HG03378 (cell line): ENCODE data around the gene HTT.

Experiments
- ATAC-seq: cut with Tn5 transposase; IDR thresholded peaks from one replicate; pipeline ENCODE4 v1.9.1; 2021; ENCODE audit warnings: mild to moderate bottlenecking, moderate library complexity; ENCODE audit not compliant: unreplicated experiment

The HTT gene

DNA sequence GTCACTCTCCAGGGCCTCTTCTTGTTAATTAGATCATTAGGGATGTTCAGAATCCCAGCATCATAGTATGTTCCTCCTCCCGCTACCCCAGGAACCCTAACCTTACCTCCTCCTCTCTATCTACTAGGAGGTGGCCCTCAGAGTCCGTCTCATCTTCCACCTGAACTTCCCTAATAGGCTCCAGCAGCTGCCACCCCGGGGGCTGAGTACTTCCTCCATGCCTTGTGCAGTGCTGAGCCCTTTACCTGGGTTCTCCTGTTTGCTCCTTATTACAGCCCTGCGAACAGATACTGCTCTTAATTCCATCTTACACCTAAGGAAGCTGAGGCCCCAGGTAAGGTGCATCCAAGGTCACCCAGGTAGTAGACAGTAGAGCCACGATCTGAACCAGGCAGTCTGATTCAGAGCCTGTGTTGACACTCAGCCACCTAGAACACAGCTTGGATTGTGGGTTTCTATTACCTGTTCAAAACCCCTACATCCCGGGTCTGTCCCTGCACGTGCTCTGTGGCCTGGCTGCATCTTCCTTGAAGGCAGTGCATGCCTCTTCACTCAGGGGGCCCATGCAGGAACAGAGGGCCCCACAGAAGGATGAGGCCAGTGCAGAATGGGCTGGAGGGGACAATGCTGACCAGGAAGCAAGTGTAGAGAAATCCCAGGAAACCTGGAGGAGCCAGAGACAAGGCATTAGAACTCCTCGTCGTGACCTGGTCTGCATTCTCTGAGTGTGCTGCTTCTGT lies 123.1 kb downstream of the HTT start:
- ATAC-seq: no peak

DNA sequence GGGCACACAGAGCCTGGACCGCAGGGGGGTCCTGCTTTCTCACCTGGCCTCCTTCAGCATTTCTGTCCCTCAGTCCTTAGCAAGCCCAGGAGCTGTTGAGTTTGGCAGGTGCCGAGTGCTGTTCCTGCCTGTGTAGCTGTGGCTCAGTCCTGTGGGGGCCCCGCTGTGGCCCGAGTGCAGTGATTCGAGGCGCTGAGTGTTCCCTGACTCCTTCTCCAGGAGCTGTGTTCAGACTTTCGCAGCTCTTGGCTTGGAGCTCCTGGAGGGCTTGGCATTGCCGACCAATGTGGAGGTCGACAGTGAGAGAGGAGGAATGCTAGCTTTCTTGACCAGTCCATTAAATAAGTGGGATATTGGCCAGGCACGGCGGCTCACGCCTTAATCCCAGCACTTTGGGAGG lies 124.4 kb downstream of the HTT start:
- ATAC-seq: no peak

DNA sequence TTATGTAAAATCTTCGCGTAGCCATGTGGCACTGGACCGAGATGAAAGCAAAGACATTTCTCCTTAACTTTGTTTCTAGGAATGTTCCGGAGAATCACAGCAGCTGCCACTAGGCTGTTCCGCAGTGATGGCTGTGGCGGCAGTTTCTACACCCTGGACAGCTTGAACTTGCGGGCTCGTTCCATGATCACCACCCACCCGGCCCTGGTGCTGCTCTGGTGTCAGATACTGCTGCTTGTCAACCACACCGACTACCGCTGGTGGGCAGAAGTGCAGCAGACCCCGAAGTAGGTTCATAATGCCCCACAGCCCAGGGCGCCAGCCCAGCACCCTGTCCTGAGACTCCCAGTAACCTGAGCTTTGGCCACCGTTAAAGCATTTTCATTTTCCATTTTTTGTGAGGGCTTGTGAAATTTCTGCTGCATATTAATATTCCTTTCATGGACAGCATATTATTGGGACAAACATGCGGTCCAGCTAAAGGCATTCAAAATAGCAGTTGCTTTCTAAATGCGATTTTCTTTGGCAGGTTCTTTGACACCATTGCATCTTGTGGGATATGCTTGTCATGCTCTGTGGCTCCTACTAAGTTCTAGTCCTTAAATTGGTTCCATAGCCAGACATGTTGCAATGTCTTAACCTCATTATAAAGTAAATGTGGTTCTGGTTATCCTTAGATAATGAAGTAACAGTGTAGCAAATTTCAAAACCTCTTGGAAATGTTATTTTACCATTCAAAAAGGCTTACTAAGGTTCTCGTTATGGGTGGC lies 125.4 kb downstream of the HTT start:
- no peak for ATAC-seq

DNA sequence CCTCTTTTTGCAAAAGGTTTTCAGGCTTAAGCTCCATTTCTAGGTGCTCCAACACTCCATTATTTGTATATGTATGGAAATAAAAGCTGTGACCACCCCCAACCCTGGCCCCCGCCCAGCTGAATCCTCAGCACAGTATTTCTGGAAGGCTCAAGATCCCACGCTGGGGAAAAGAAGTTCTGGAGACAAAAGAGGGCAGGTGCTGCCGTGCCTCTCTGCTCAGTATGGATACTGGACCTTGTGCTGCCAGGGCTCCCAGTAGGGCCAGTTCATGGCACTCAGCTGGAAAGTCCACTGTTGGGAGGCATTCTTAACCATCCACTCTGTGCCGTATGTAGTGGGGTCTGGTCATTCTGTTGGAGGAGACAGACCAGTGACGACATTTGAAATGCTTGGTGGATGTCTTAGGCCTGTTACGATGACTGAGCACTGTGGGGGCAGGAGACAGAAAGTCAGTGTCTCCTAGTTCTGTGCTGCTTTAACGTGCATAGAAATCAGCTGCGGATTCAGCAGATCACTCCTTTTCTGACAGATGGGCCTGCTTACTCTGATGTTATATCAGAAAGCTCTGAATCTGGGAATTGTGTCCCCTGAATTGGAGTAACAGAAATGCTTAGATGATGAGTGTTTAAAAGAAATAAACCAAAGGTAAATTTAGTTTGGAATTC lies 126.1 kb downstream of the HTT start:
- ATAC-seq: no peak

DNA sequence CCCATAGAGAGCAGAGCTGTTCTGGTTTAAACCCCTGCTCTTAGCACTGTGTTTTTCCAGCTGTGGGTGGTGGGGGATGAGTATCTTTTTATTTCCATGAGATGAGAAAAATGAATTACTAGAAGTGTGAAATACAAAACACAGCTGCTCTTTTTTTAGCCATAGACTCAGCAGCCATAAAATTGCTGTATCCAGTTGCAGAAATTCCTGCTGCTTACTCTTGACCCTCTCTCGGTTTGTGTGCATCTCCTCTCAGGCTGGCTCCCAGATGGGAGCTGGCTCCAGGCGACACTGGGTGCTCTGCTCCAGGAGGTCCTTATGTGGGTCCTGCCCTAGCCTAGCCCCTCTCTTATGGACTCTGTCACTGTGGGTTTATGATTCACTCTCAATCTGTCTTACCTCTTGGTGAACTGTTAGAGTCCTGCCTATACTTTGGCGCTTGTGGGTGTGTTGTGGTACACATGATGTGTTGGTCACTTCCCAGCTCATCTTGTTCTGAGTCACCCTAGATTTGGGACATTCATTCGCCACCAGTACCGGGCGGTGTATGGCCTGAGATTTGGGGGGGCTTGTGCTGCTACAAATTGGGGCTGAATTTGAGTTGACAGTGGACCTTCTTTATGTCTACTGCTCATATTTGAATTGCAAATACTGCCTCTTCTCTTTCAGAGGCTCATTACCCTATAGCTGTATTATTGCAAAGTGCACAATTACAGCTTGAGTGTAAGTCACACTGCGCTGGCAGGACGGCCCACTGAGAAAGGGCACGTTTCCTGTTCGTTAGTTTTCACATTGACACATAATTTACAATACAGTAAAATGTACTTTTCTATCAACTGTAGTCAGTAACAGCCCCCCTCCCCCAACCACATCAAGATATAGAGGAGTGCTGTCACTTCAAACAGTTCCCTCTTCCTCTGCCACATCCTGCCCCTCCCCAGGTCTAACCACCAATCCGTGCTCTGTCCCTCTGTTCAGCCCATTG lies 127.5 kb downstream of the HTT start:
- ATAC-seq: peak; percentile 68

DNA sequence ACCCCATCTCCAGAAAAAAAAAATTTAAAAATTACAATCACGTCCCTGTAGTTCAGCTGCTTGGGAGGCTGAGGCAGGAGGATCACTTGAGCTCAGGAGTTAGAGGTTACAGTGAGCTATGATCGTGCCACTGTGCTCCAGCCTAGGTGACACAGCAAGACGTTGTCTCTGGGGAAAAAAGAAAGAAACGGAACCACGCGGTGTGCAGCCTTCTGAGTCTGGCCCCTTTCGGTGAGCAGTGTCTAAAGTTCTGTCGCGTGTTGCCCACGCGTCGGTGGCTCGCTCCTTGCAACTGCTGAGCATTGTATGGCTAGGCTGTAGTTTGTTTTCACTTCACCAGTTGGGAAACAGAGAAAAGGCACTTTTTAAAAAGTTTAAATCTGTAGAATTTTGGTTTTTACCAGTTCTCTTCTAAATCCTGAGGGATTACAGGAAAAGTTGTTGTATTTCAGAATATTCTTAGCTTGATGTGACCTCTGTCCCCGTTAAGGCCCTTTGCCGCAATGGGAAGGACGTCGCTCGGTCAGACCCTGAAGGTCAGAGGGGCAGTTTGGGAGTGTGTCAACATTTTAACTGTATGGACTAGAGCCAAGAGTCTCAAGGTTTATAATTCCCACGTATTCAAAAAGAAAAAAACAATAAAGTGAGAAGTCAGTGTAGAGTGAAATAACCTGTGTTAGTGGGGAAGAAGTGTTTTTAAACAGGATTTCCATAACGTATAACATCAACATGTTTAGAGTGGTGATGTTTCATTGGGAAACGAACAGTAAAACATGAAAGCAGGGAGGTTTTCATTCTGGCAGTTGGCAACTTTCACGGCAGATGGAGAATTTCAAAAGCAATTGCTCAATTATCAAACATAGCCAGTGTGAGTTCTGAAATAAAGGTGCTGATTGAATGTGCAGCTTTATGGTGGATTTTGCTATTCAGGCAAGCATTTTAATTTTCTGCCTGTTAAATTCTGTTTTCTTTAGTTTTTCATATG lies 128.6 kb downstream of the HTT start:
- no peak for ATAC-seq

DNA sequence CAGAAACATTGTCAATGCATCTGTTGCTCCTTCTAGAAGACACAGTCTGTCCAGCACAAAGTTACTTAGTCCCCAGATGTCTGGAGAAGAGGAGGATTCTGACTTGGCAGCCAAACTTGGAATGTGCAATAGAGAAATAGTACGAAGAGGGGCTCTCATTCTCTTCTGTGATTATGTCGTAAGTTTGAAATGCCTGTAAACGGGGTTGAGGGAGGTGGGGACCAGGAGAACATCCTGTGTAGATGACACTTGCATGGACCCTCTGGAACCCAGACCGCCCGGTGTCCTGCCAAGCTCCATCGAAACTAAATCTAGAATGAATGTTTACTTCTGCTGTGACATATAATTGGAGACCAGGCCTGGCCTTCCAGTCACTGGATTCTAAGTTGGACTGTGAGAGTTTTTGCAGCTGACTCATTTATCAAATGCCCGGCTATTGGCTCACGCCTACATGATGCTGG lies 129.5 kb downstream of the HTT start:
- no peak for ATAC-seq

DNA sequence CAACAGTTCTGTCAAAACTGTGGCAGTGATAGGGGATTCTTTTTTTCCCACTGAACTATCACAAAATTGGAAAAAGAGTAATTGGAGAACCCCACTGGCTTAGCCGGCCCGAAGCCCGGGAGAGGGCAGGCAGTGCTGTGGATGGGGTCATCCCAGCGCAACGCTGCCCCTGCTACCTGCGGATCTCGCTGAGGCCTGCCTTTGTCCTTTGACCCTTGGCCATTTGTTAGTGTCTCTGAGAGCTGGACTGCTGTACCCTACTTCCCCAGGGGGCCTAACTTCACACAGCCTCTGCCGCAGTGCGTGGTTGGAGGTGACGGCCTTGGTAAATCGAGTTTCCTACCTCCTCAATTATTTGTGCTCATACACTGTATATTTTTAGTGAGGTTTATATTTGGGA lies 131.5 kb downstream of the HTT start:
- no peak for ATAC-seq

DNA sequence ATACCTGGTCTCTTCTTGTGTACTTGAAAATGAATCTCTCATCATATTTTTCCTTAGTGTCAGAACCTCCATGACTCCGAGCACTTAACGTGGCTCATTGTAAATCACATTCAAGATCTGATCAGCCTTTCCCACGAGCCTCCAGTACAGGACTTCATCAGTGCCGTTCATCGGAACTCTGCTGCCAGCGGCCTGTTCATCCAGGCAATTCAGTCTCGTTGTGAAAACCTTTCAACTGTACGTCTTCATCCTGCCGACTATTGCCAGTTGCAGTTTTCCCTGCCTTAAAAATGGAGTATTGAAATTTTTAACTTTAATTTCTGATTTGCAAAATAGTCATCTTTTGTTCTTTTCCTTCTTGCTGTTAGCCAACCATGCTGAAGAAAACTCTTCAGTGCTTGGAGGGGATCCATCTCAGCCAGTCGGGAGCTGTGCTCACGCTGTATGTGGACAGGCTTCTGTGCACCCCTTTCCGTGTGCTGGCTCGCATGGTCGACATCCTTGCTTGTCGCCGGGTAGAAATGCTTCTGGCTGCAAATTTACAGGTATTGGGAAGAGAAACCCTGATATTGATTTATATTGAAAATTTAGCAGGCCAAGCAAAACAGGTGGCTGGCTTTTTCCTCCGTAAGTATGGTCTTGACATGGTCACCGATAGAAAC lies 132.1 kb downstream of the HTT start:
- no peak for ATAC-seq

DNA sequence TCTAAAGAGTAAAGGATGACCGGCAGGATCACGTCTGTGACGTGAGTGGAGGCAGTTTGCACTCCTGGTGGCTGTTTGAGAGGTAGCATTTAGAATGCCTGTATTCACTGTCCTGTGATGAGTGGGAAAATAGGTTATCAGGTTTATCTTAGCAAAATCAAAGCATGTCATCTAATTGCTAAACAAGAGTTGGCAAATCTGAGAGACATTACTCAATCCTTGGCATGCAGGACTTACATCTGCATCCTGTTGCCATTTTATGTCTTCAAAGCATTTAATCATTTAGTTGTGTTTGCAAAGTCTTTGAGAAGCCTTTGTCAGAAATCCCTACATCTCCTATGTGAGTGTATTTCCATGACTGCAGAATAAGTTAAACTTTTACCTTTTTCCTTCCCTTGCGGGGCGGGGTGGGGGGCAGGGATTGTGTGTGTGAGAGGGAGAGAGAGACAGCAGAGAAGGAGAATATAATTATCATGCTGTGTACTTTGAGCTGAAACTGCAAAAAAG lies 133.1 kb downstream of the HTT start:
- ATAC-seq: no peak

DNA sequence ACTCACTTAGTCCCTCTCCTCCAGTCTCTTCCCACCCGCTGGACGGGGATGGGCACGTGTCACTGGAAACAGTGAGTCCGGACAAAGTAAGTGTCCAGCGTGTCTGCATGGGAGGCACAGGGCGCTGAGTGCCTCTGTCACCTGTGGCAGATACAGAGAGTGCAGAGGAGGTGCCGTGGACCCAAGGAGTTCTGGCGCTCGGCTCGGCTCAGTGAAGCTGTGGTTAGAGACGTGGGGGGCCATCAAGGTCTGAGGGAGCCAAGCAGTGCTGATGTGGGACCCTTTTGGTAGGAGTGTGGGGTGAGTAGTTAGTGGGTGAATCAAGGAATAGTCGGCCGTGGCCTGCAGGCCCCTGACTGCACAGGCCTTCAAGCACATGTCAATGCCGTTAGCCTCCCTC lies 134.3 kb downstream of the HTT start:
- ATAC-seq: no peak

DNA sequence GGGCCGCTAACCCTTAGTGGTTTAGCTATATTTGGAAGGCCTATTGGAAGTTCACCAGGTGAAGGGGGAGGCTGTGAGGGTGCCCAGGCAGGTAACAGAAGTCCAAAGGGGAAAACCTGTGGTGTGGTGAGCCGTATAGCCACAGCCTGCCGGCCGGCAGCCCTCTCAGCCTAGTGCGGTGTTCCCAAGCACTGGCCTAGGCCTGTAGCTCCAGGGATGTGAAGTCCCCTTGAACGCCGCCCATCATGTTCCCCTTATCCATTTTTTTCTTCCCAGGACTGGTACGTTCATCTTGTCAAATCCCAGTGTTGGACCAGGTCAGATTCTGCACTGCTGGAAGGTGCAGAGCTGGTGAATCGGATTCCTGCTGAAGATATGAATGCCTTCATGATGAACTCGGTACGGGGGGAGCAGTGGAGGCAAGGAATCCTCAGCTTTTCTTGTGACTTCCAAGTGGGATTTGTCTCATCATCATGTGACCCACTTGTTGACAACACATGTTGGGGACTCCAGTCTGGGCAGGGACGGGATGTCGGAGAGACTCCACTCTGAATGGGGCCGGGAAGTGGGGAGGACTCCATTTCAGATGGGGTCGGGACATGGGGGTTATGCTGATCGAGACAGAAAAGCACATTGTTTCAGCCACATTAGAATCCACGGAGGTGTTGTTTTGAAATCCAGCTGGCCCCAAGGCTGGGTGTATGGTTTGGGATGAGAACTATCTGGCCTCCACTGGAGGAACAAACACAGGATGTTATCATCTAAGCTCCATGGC lies 135.3 kb downstream of the HTT start:
- no peak for ATAC-seq

DNA sequence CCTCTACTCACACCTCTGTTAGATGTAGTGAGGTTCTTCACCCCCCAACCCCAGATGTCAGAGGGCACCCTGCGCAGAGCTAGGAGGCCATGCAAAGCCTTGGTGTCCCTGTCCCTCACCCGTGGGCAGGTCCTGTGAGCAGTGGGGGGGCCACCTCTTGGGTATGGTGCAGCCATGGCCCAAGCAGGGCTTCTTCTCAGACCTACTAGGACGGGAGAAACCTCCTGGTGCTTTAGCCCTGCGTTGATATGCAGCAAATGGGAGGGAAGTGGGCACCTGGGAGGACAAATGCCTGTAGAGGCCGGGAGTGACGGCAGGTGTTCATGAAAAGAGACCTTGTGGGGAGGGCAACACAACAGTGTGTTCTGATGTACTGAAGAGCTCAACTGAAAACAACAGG lies 136.0 kb downstream of the HTT start:
- no peak for ATAC-seq

DNA sequence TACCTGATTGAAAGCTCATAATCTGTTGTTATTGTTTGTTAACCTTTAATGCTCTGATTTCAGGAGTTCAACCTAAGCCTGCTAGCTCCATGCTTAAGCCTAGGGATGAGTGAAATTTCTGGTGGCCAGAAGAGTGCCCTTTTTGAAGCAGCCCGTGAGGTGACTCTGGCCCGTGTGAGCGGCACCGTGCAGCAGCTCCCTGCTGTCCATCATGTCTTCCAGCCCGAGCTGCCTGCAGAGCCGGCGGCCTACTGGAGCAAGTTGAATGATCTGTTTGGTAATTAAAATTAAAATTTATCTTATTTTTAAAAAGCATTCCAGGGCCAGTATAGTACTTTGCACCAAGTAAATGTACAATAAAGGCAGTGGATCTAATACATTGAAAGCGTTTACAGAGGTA lies 137.4 kb downstream of the HTT start:
- ATAC-seq: no peak

DNA sequence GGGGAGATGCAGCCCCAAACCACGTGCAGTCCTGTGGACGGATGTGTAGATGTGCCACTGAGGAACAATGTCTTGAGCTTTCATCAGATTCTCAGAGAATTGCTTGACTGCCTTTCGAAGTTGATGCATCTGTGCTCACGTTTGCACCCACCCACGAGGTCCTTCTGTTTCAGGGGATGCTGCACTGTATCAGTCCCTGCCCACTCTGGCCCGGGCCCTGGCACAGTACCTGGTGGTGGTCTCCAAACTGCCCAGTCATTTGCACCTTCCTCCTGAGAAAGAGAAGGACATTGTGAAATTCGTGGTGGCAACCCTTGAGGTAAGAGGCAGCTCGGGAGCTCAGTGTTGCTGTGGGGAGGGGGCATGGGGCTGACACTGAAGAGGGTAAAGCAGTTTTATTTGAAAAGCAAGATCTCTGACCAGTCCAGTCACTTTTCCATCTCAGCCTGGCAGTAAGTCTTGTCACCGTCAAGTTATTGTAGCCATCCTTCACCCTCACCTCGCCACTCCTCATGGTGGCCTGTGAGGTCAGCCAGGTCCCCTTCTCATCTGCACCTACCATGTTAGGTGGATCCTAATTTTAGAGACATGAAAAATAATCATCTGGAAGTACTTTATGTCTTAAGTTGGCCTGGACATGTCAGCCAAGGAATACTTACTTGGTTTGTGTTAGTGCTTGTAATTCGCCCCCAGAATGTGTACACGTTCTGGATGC lies 138.1 kb downstream of the HTT start:
- no peak for ATAC-seq

DNA sequence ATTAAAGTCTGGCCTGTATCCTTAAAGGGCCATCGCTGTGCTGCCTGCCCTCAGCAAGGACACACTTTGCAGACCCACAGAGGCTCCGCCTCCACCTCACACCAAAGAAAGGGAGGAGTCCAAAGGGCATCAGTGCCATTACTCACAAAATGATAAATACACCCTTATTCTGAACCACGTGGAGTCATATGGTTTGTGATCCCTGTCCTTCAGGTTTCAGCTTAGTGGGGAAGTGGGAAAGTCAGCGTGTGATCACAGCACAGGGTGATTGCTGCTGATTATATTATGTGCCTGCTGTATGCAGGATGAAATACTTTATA lies 138.6 kb downstream of the HTT start:
- no peak for ATAC-seq

DNA sequence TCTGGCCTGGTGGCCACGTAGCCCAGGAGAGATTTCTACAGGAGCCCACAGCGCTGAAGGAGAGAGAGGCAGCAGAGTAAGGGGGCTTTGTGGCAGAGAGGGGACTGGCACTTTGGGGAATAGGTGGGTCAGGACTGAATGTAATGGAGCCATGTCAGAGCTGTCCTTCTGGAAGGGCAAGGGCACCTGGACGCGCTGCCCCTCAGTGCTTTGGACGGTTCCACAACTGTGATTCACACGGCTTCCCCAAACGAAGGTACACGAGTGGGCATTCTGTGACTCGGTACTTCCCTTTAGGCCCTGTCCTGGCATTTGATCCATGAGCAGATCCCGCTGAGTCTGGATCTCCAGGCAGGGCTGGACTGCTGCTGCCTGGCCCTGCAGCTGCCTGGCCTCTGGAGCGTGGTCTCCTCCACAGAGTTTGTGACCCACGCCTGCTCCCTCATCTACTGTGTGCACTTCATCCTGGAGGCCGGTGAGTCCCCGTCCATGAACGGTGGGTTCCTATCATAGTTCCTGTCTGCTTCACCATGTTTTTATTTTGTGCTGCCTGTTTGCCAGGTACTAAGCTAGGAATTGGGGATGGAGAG lies 139.3 kb downstream of the HTT start:
- no peak for ATAC-seq
